HepG2 (cell line): ENCODE measurements around the gene TSPAN31. TPM values are rescaled to one million over a fixed set of nuclear protein-coding genes. Genes with fewer than 3 reads are reported as not detected.
A peak's percentile ranks its signal among the peaks of the same experiment; 100 is the strongest.

Source experiments
- HIC2 ChIP-seq: sonication (generic); formaldehyde crosslinking; IDR thresholded peaks from 2 replicates; pipeline ENCODE4 v1.9.0; 2022; ENCODE audit warnings: low read depth, missing genetic modification reagents
- HNRNPUL1 ChIP-seq: fragments of 200-400 bp; formaldehyde crosslinking; IDR thresholded peaks from 2 replicates; pipeline ENCODE4 v1.6.1; 2017; ENCODE audit warnings: low read depth, mild to moderate bottlenecking, low read length, moderate library complexity
- NCOA5 ChIP-seq: sonication (generic); formaldehyde crosslinking; IDR thresholded peaks from 2 replicates; pipeline ENCODE4 v1.4.0; 2020; ENCODE audit warnings: missing genetic modification reagents
- STAT5B ChIP-seq: sonication (generic); formaldehyde crosslinking; IDR thresholded peaks from 2 replicates; pipeline ENCODE4 v1.4.0; 2020; ENCODE audit warnings: missing genetic modification reagents
- ZMAT3 ChIP-seq: sonication (generic); formaldehyde crosslinking; conservative IDR thresholded peaks from 2 replicates; pipeline ENCODE4 v1.7.0; 2021; ENCODE audit warnings: missing genetic modification reagents
- ZNF687 ChIP-seq: sonication (generic); formaldehyde crosslinking; IDR thresholded peaks from 2 replicates; pipeline ENCODE4 v1.5.1; 2020; ENCODE audit warnings: mild to moderate bottlenecking, missing genetic modification reagents, moderate library complexity
- ZNF7 ChIP-seq: IDR thresholded peaks from 2 replicates; pipeline ENCODE4 v1.6.1; 2016; ENCODE audit warnings: missing biosample characterization, missing genetic modification reagents
- polyA plus RNA-seq, 8 experiments: library from polyadenylated mRNA; depleted of rRNA in 3 of 8; stranded (reverse) in 7 of 8; unstranded in 1 of 8; fragments of >200 nt; fragmentation: Illumina TruSeq in 4 of 8; extraction: Trizol in 4 of 8; gene quantifications; 2 replicates each; pipeline versions ENCODE4 v1.2.1 to v1.2.3, GENCODE V29; 2011 to 2016; ENCODE audit warnings: low read depth in 4 of 8, missing spikeins in 1 of 8, mixed read lengths in 1 of 8; ENCODE audit not compliant: insufficient read depth in 1 of 8
- total RNA-seq, 5 experiments: library from RNA; depleted of rRNA; stranded (reverse); fragments of >200 nt; fragmentation: Illumina TruSeq; extraction: Trizol; gene quantifications; 2 replicates each; pipeline ENCODE4 v1.2.3, GENCODE V29; 2016; ENCODE audit warnings: low read depth in 1 of 5
- TF ChIP-seq, protein P1 (sequence below): sonication (generic); formaldehyde crosslinking; IDR thresholded peaks from 2 replicates; pipeline ENCODE4 v1.8.1; 2022; ENCODE audit warnings: low read depth, mild to moderate bottlenecking, missing genetic modification reagents
- TF ChIP-seq, protein P2 (sequence below): IDR thresholded peaks from 2 replicates; pipeline ENCODE4 v1.4.0; 2020; ENCODE audit warnings: mild to moderate bottlenecking, missing genetic modification reagents

TSPAN31 gene
- total and polyA plus RNA-seq, 2 of the 13 experiments (the other 11 are each of a cell fraction or from before 2014, with no cell fraction given), result 10.4 to 24.6 TPM

DNA sequence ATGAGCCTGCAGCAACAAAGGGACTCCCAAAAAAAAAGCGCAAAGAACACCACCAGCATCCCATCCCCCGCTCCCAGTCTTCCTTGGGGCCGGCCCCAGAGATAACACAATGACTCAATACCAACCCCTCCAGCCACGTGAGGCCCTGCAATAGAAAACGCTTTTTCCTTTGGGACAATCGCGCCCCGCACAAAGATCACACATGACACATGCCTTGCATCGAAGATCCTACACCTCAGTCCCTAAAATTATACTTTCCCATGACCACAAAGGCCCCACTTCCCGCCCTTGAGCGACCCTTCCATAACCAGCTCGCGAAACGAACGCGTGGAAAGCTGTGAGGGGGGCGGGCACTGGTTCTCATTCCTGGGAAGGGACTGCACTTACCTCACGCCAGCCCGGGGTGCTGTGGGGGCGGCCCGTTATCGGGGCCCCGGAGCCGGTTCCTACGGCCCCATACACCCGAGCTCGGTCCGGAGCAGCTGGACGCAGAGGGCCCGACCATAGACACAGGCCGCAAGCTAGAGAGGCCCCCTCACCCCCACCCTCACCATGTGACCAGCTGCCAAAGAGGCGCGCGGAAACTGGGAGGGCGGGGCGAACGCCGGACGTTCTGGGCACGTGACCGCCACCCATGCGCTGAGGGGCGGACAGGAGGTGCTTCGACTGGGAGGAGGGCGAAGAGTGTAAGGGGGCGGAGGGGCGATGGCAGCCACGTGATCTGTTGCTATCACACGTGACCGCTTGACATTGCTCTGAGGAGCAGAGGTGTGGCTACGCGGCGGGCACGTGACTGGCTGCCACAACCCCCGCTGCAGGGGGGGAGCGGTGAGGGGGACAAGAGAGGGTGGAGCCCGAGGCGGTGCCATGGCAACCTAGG lies 7.2 kb downstream of the TSPAN31 start, which contains the start of gene CDK4 (continued):
- TF ChIP-seq ZNF687, result peak; percentile 98
- TF ChIP-seq, protein P1, sequence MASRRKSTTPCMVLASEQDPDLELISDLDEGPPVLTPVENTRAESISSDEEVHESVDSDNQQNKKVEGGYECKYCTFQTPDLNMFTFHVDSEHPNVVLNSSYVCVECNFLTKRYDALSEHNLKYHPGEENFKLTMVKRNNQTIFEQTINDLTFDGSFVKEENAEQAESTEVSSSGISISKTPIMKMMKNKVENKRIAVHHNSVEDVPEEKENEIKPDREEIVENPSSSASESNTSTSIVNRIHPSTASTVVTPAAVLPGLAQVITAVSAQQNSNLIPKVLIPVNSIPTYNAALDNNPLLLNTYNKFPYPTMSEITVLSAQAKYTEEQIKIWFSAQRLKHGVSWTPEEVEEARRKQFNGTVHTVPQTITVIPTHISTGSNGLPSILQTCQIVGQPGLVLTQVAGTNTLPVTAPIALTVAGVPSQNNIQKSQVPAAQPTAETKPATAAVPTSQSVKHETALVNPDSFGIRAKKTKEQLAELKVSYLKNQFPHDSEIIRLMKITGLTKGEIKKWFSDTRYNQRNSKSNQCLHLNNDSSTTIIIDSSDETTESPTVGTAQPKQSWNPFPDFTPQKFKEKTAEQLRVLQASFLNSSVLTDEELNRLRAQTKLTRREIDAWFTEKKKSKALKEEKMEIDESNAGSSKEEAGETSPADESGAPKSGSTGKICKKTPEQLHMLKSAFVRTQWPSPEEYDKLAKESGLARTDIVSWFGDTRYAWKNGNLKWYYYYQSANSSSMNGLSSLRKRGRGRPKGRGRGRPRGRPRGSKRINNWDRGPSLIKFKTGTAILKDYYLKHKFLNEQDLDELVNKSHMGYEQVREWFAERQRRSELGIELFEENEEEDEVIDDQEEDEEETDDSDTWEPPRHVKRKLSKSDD (CRISPR knock-in tag), result peak; percentile 93
- TF ChIP-seq HIC2 (CRISPR knock-in tag), result no peak
- TF ChIP-seq NCOA5 (CRISPR knock-in tag), result no peak
- peak; percentile 93 for TF ChIP-seq ZMAT3 (CRISPR knock-in tag)
- TF ChIP-seq ZNF7 (CRISPR knock-in tag), result no peak
- 0 out of 2 replicates have a peak, but pooled peaks have one; percentile 48 for TF ChIP-seq HNRNPUL1
- TF ChIP-seq, protein P2, sequence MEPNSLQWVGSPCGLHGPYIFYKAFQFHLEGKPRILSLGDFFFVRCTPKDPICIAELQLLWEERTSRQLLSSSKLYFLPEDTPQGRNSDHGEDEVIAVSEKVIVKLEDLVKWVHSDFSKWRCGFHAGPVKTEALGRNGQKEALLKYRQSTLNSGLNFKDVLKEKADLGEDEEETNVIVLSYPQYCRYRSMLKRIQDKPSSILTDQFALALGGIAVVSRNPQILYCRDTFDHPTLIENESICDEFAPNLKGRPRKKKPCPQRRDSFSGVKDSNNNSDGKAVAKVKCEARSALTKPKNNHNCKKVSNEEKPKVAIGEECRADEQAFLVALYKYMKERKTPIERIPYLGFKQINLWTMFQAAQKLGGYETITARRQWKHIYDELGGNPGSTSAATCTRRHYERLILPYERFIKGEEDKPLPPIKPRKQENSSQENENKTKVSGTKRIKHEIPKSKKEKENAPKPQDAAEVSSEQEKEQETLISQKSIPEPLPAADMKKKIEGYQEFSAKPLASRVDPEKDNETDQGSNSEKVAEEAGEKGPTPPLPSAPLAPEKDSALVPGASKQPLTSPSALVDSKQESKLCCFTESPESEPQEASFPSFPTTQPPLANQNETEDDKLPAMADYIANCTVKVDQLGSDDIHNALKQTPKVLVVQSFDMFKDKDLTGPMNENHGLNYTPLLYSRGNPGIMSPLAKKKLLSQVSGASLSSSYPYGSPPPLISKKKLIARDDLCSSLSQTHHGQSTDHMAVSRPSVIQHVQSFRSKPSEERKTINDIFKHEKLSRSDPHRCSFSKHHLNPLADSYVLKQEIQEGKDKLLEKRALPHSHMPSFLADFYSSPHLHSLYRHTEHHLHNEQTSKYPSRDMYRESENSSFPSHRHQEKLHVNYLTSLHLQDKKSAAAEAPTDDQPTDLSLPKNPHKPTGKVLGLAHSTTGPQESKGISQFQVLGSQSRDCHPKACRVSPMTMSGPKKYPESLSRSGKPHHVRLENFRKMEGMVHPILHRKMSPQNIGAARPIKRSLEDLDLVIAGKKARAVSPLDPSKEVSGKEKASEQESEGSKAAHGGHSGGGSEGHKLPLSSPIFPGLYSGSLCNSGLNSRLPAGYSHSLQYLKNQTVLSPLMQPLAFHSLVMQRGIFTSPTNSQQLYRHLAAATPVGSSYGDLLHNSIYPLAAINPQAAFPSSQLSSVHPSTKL, result peak; percentile 84
- 0 out of 2 replicates have a peak, but pooled peaks have one; percentile 68 for TF ChIP-seq STAT5B (CRISPR knock-in tag)
